GM13977 (cell line): Measurements from ENCODE around the gene PNMA6F.

ENCODE experiments used
- DNase-seq: peaks from one replicate; pipeline ENCODE4 v3.0.0; 2012; ENCODE audit warnings: low spot score
- in situ Hi-C: fragments of 300-500 bp; cut with MboI; formaldehyde crosslinking; loops from one replicate; pipeline ENCODE4 v1.12.0; 2022; ENCODE audit warnings: low sequenced_read_pairs, low pct_unique_long_range_greater_than_20kb, mixed read lengths, inconsistent platforms; ENCODE audit not compliant: unreplicated experiment
- TF ChIP-seq, protein P1 (sequence below): IDR thresholded peaks from 2 replicates; pipeline ENCODE4 v1.5.1; 2012; ENCODE audit warnings: mild to moderate bottlenecking, control low read depth; ENCODE audit not compliant: insufficient read depth; ENCODE audit errors: extremely low read depth, missing control alignments

Gene PNMA6F

DNA sequence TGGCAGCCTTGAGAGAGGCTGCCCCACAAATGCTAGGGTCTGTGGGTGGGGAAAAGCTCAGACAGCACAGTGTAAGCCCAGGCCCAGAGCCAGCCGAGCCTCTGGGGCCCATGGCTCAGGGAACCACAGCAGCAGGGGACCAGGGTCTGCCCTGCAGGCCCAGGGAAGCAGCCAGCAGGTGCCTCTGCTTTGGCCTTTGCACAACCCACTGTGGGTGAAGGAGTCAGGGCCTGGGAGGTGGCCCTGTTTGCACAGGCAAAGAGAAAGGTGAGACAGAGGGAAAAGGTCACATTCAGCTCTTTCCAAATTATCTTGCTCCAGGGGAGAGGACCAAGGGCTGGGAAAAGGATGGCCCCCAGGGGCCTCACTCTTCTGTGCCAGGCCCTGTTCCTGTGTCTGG lies 8.7 kb downstream of the PNMA6F start:
- TF ChIP-seq, protein P1, sequence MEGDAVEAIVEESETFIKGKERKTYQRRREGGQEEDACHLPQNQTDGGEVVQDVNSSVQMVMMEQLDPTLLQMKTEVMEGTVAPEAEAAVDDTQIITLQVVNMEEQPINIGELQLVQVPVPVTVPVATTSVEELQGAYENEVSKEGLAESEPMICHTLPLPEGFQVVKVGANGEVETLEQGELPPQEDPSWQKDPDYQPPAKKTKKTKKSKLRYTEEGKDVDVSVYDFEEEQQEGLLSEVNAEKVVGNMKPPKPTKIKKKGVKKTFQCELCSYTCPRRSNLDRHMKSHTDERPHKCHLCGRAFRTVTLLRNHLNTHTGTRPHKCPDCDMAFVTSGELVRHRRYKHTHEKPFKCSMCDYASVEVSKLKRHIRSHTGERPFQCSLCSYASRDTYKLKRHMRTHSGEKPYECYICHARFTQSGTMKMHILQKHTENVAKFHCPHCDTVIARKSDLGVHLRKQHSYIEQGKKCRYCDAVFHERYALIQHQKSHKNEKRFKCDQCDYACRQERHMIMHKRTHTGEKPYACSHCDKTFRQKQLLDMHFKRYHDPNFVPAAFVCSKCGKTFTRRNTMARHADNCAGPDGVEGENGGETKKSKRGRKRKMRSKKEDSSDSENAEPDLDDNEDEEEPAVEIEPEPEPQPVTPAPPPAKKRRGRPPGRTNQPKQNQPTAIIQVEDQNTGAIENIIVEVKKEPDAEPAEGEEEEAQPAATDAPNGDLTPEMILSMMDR = no peak
- in situ Hi-C loops = no loop called here
- DNase-seq = no peak

- TF ChIP-seq, protein P1 = no peak
- DNase-seq = no peak
- in situ Hi-C loops = no loop called here
Observed at GRCh38 chrX:153312041-153312440, 9.5 kb downstream of the PNMA6F start.

GRCh38 chrX:153310901-153311300 lies 10.7 kb downstream of the PNMA6F start:
- in situ Hi-C loops = no loop called here
- no peak for DNase-seq
- TF ChIP-seq, protein P1 = no peak

GRCh38 chrX:153307276-153308178 lies 14.0 kb downstream of the PNMA6F start:
- TF ChIP-seq, protein P1 = no peak
- no peak for DNase-seq
- in situ Hi-C loops = no loop called here

DNA sequence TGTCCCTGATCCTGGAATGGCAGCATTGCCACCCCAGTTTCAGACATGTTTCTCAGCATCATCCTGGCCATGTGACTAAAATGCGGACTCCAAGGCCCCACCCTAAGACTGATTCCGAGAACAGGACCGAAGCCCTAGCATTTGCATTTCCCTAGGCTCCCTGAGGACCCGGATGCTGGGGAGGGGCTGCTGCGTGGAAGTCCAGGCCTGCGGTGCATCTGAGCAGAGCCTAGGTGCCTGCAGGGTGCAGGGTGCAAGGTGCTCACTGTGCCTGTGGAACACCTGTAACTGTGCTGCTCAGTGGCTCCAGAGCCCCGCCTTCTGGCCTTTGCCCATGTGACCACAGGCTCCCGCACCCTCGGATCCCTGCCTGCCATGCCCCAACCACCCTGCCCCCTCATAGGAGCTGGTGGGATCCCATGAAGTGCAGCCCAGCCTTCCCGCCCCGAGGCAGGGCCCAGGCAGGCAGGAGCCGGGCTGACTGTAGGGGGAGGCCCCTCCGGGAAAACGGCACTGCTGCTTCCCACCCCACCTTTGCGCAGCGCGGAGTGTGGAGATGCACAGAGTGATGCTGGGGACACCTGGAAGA lies 14.9 kb downstream of the PNMA6F start:
- in situ Hi-C loops = no loop called here
- DNase-seq = no peak
- TF ChIP-seq, protein P1 = no peak

DNA sequence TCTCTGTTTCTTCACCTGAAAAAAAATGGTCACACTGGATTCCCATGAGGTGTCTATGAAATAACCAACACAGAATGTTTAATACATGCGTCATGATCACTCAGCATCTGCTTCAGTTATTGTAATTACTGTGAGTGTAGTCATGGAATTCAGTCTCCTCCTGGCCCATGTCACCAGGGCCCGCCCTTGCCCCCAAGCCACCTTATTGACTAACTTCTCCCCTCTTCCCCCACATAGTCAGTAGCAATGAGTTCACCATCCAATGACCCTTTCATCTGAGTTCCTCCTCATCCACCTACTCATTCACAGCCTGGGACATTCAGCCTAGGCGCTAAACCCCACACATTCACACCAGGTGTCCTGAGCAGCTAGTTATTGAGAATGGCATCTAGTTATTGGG lies 15.6 kb downstream of the PNMA6F start:
- TF ChIP-seq, protein P1 = no peak
- no peak for DNase-seq
- in situ Hi-C loops = no loop called here
